ENCODE measurements around the gene RIIAD1. TPM values are rescaled to one million over a fixed set of nuclear protein-coding genes. Genes with fewer than 3 reads are reported as not detected.

RIIAD1 gene
- polyA plus RNA-seq, 1 donor (not counting 4 experiments of a cell fraction or from before 2014, with no cell fraction given) = not detected

- TF ChIP-seq CTCF (optimal IDR thresholded peaks at IDR 0.05 in 1 of 3, IDR thresholded peaks at IDR 0.05 in 1 of 3, conservative IDR thresholded peaks at IDR 0.05 in 1 of 3; ENCODE audit: extremely low read depth in 1 of 3, insufficient read depth in 2 of 3, low read length in 3 of 3) (no peak), EZH2 (IDR thresholded peaks at IDR 0.05; ENCODE audit: low read length) (no peak)
- Histone ChIP-seq H4K20me1 (ENCODE audit: control insufficient read depth, extremely low read depth, insufficient read depth, low read length) (no peaks in the 10 kb centered on the region), H3K79me2 (ENCODE audit: control insufficient read depth, insufficient read depth, low read length) (no peaks in the 10 kb centered on the region), H3K4me3 (ENCODE audit: control insufficient read depth in 2 of 3, extremely low read depth in 1 of 3, insufficient read depth in 2 of 3, low read depth in 1 of 3, low read length in 3 of 3) (no peak overlapping the region), H3K27ac (ENCODE audit: control insufficient read depth, insufficient read depth, low read length) (no peak overlapping the region), H3K4me1 (ENCODE audit: control insufficient read depth, extremely low read depth, insufficient read depth, low read length) (peaks cover 16% of the 10 kb centered on the region), H3K9me1 (ENCODE audit: control insufficient read depth, extremely low read depth, insufficient read depth, low read length) (no peaks in the 10 kb centered on the region), H3K9me3 (ENCODE audit: control insufficient read depth, low read depth, low read length) (no peaks in the 10 kb centered on the region), H3K4me2 (ENCODE audit: control insufficient read depth, extremely low read depth, insufficient read depth, low read depth, low read length) (no peak overlapping the region), H2AFZ (ENCODE audit: control insufficient read depth, low read length) (no peak overlapping the region), H3K9ac (ENCODE audit: control insufficient read depth, extremely low read depth, insufficient read depth, low read length) (no peak overlapping the region), H3K36me3 (ENCODE audit: control insufficient read depth in 2 of 2, extremely low read depth in 1 of 2, insufficient read depth in 2 of 2, low read length in 2 of 2) (peaks cover 2 to 7% of the 10 kb centered on the region in 2 experiments), H3K27me3 (ENCODE audit: control insufficient read depth, extremely low read depth, insufficient read depth, low read length) (no peaks in the 10 kb centered on the region)
- DNase-seq (ENCODE audit: low read depth, low spot score) (no peak), FAIRE-seq (no peak)
- dilution Hi-C loops (cut with MboI; ENCODE audit: extremely low pct_ligation_motif_present, low sequenced_read_pairs) = no loop called here
Observed at GRCh38 chr1:151777317-151777716, 56.0 kb downstream of the RIIAD1 start.

Small RNA genes within 50 kb of the gene (small RNA-seq; reads per million reads assigned to genes)
- 0 reads per million in 3 experiments for gene RNU6-662P (ENCODE audit: insufficient read length in 3 of 3, low read depth in 3 of 3, low replicate concordance in 1 of 3)

Other genes with a start within 250 kb of the RIIAD1 start
- 2.0 to 4.1 TPM (median 2.9 TPM) in 3 replicates for gene CGN, start 210.1 kb upstream of the RIIAD1 start, polyA plus RNA-seq
- 70.0 to 82.3 TPM (median 80.1 TPM) in 3 replicates for gene TUFT1, start 181.2 kb upstream of the RIIAD1 start, polyA plus RNA-seq
- 10.2 to 17.3 TPM (median 15.7 TPM) in 3 replicates for gene SNX27, start 109.5 kb upstream of the RIIAD1 start, polyA plus RNA-seq
- gene CELF3, start 4.7 kb upstream of the RIIAD1 start, polyA plus RNA-seq = not detected in 3 replicates
- 73.7 to 125 TPM (median 75.0 TPM) in 3 replicates for gene MRPL9, start 42.0 kb downstream of the RIIAD1 start, polyA plus RNA-seq
- gene TDRKH, start 69.0 kb downstream of the RIIAD1 start, polyA plus RNA-seq = 7.1 to 10.4 TPM (median 9.7 TPM) in 3 replicates
- not detected in 3 replicates for gene LINGO4, start 83.9 kb downstream of the RIIAD1 start, polyA plus RNA-seq
- 0.05 to 0.13 TPM (median 0.12 TPM) in 3 replicates for gene RORC, start 110.3 kb downstream of the RIIAD1 start, polyA plus RNA-seq
- 0.05 to 0.08 TPM (median 0.05 TPM) in 3 replicates for gene C2CD4D, start 118.3 kb downstream of the RIIAD1 start, polyA plus RNA-seq
- 0.18 to 0.61 TPM (median 0.19 TPM) in 3 replicates for gene THEM5, start 132.2 kb downstream of the RIIAD1 start, polyA plus RNA-seq
- gene THEM4, start 188.0 kb downstream of the RIIAD1 start, polyA plus RNA-seq = 20.1 to 23.3 TPM (median 20.2 TPM) in 3 replicates

All from keratinocyte (primary cell).